B cell (primary cell): ENCODE results near the gene KIF22. TPM values are rescaled to one million over a fixed set of nuclear protein-coding genes. Genes with fewer than 3 reads are reported as not detected.

Experiments used
- ATAC-seq: fragments of 200-7000 bp; cut with Tn5 transposase; one replicate; pipeline ENCODE4 v1.10.0; 2021; ENCODE audit warnings: low read depth, mild to moderate bottlenecking, moderate number of reproducible peaks, moderate library complexity
- CTCF ChIA-PET: fragments of 350-600 bp; sonication (Branson Sonifier 250); formaldehyde crosslinking; loops from one replicate; lab custom pipeline; 2021; ENCODE audit warnings: antibody characterized with exemption, inconsistent platforms; lab: Charles Lee
- POLR2A ChIA-PET: fragments of 350-600 bp; sonication (Branson Sonifier 250); formaldehyde crosslinking; loops from one replicate; lab custom pipeline; 2021; ENCODE audit warnings: antibody characterized with exemption; lab: Charles Lee
- DNase-seq: peaks from one replicate; pipeline ENCODE4 v3.0.0; 2013
- H2AFZ ChIP-seq: 2 replicates; pipeline ENCODE4 v1.6.1; 2012; ENCODE audit warnings: mild to moderate bottlenecking, low read depth, low read length; ENCODE audit not compliant: insufficient read depth, poor library complexity, severe bottlenecking
- H3K27ac ChIP-seq, 2 donors: 1 replicate in 1 of 2; 2 replicates in 1 of 2; pipeline ENCODE4 v1.5.1; 2012 to 2013; ENCODE audit warnings: low read length in 2 of 2, mild to moderate bottlenecking in 2 of 2, moderate library complexity in 1 of 2
- H3K27me3 ChIP-seq, 4 experiments: fragments of 200-600 bp in 1 of 4; sonication (generic) in 1 of 4; replicated peaks in 1 of 4; 1 replicate in 2 of 4; 2 replicates in 2 of 4; pipeline versions ENCODE4 v1.6.1 to v1.7.0; 2013 to 2016; ENCODE audit warnings: low read length in 3 of 4, mild to moderate bottlenecking in 2 of 4, mixed read lengths in 1 of 4, moderate library complexity in 1 of 4; ENCODE audit not compliant: insufficient read depth in 4 of 4, control insufficient read depth in 3 of 4; ENCODE audit errors: control extremely low read depth in 1 of 4
- H3K36me3 ChIP-seq, 2 experiments: replicated peaks in 1 of 2; 1 replicate in 1 of 2; 2 replicates in 1 of 2; pipeline versions ENCODE4 v1.6.1 to v1.7.1; 2013; ENCODE audit warnings: low read length in 1 of 2; ENCODE audit not compliant: insufficient read depth in 2 of 2, control insufficient read depth in 1 of 2; ENCODE audit errors: control extremely low read depth in 1 of 2, extremely low read depth in 1 of 2
- H3K4me1 ChIP-seq, 2 donors: fragments of 200-600 bp in 1 of 2; sonication (generic) in 1 of 2; 1 replicate in 1 of 2; 2 replicates in 1 of 2; pipeline versions ENCODE4 v1.5.1 to v1.6.1; 2013 to 2017; ENCODE audit warnings: low read length in 2 of 2; ENCODE audit not compliant: control insufficient read depth in 2 of 2, insufficient read depth in 2 of 2
- H3K4me2 ChIP-seq: replicated peaks from 2 replicates; pipeline ENCODE3; 2012; ENCODE audit warnings: mild to moderate bottlenecking, low read depth, low read length; ENCODE audit not compliant: poor library complexity, severe bottlenecking
- H3K4me3 ChIP-seq, 5 experiments: fragments of 200-600 bp in 1 of 5; sonication (generic) in 1 of 5; 1 replicate in 3 of 5; 2 replicates in 2 of 5; pipeline versions ENCODE4 v1.5.1 to v1.7.0; 2011 to 2016; ENCODE audit warnings: low read length in 4 of 5, mild to moderate bottlenecking in 4 of 5, low read depth in 2 of 5, control low read depth in 1 of 5, moderate library complexity in 1 of 5; ENCODE audit not compliant: insufficient read depth in 1 of 5; ENCODE audit errors: control extremely low read depth in 1 of 5, extremely low read depth in 1 of 5
- H3K79me2 ChIP-seq: fragments of 200-600 bp; sonication (generic); one replicate; pipeline ENCODE4 v1.6.0; 2016; ENCODE audit warnings: low read length; ENCODE audit not compliant: control insufficient read depth, insufficient read depth
- H3K9ac ChIP-seq: fragments of 200-600 bp; sonication (generic); 2 replicates; pipeline ENCODE4 v1.6.1; 2017; ENCODE audit warnings: mild to moderate bottlenecking, low read length, moderate library complexity
- H3K9me3 ChIP-seq, 3 donors: one replicate each; pipeline versions ENCODE4 v1.6.1 to v1.7.1; 2013; ENCODE audit warnings: low read length in 2 of 3; ENCODE audit not compliant: control insufficient read depth in 2 of 3, insufficient read depth in 1 of 3; ENCODE audit errors: control extremely low read depth in 1 of 3
- H4K20me1 ChIP-seq: 2 replicates; pipeline ENCODE4 v1.6.0; 2012; ENCODE audit warnings: mild to moderate bottlenecking, low read length; ENCODE audit not compliant: insufficient read depth, control insufficient read depth, poor library complexity, severe bottlenecking
- H3K27ac Mint-ChIP-seq: one replicate; pipeline ENCODE4 v1.8.0; 2021; ENCODE audit warnings: mixed read lengths
- H3K27me3 Mint-ChIP-seq: one replicate; pipeline ENCODE4 v1.8.0; 2021; ENCODE audit warnings: mixed read lengths
- H3K4me1 Mint-ChIP-seq: one replicate; pipeline ENCODE4 v1.8.0; 2021; ENCODE audit warnings: mixed read lengths
- H3K4me3 Mint-ChIP-seq: one replicate; pipeline ENCODE4 v1.8.0; 2021; ENCODE audit warnings: mixed read lengths
- H3K9me3 Mint-ChIP-seq: one replicate; pipeline ENCODE4 v1.8.0; 2022; ENCODE audit warnings: mixed read lengths; ENCODE audit not compliant: insufficient read depth
- EZH2 ChIP-seq: IDR thresholded peaks from 2 replicates; pipeline ENCODE4 v1.6.1; 2012; ENCODE audit warnings: borderline replicate concordance, low read depth, mild to moderate bottlenecking, moderate library complexity, low read length; ENCODE audit not compliant: insufficient read depth, poor library complexity, severe bottlenecking
- whole genome bisulfite sequencing: methylation state at CpG from one replicate; pipeline ENCODE4 v1.1.5; 2013; ENCODE audit warnings: missing lambda C conversion rate; ENCODE audit not compliant: insufficient coverage; 5-methylcytosine and 5-hydroxymethylcytosine counted together
- intact Hi-C: fragments of 100-400 bp; cut with micrococcal nuclease; formaldehyde crosslinking; loops from one replicate; pipeline ENCODE4 v1.10.0; 2022
- polyA plus RNA-seq: library from polyadenylated mRNA; depleted of rRNA; stranded (reverse); fragments of >200 nt; gene quantifications from 2 replicates; pipeline ENCODE4 v1.2.3, GENCODE V29; 2012
- total RNA-seq, 2 donors: library from RNA; stranded (reverse); fragments of 120-200 nt in 1 of 2; gene quantifications; 1 replicate in 1 of 2; 2 replicates in 1 of 2; pipeline versions ENCODE4 v1.2.3 to v1.2.4, GENCODE V29; 2013 to 2022
- TF ChIP-seq, protein P1 (sequence below): fragments of 200-600 bp; IDR thresholded peaks from one replicate; pipeline ENCODE4 v1.8.0; 2022; ENCODE audit warnings: antibody characterized with exemption, mild to moderate bottlenecking

The KIF22 gene
- total and polyA plus RNA-seq, 2 donors (not counting 1 experiment from before 2014, with no cell fraction given): 53.9 to 57.2 TPM

DNA sequence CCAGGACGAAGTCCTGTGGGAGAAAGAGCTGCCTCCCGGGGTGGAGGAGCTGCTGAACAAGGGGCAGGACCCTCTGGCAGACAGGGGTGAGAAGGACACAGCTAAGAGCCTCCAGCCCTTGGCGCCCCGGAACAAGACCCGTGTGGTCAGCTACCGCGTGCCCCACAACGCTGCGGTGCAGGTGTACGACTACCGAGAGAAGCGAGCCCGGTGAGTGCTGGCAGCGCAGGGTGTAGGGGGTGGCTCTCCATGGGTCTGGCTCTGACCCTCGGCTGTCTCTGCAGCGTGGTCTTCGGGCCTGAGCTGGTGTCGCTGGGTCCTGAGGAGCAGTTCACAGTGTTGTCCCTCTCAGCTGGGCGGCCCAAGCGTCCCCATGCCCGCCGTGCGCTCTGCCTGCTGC is 51.1 kb downstream of the KIF22 start:
- Mint-ChIP-seq H3K4me3 (no peak overlapping the region), H3K27me3 (no peaks in the 10 kb centered on the region), H3K4me1 (no peaks in the 10 kb centered on the region), H3K27ac (no peak overlapping the region), H3K9me3 (no peaks in the 10 kb centered on the region)
- intact Hi-C loops: no loop called here
- ATAC-seq (no peak), DNase-seq (no peak)
- Histone ChIP-seq H3K79me2 (no peaks in the 10 kb centered on the region), H3K4me3 (no peak overlapping the region), H3K36me3 (peaks cover 1 to 56% of the 10 kb centered on the region in 2 experiments), H3K9me3 (no peaks in the 10 kb centered on the region), H2AFZ (no peak overlapping the region), H3K27ac (no peak overlapping the region), H4K20me1 (no peaks in the 10 kb centered on the region), H3K4me1 (no peaks in the 10 kb centered on the region), H3K9ac (no peak overlapping the region), H3K27me3 (no peaks in the 10 kb centered on the region), H3K4me2 (no peak overlapping the region)
- ChIA-PET CTCF (interaction anchor here (1.5 kb wide), 1 partner anchor 132 kb away, joined by 3 read pairs; no protein-coding TSS in a partner anchor), POLR2A (no interaction called here)
- no peak for TF ChIP-seq EZH2
- TF ChIP-seq, protein P1, sequence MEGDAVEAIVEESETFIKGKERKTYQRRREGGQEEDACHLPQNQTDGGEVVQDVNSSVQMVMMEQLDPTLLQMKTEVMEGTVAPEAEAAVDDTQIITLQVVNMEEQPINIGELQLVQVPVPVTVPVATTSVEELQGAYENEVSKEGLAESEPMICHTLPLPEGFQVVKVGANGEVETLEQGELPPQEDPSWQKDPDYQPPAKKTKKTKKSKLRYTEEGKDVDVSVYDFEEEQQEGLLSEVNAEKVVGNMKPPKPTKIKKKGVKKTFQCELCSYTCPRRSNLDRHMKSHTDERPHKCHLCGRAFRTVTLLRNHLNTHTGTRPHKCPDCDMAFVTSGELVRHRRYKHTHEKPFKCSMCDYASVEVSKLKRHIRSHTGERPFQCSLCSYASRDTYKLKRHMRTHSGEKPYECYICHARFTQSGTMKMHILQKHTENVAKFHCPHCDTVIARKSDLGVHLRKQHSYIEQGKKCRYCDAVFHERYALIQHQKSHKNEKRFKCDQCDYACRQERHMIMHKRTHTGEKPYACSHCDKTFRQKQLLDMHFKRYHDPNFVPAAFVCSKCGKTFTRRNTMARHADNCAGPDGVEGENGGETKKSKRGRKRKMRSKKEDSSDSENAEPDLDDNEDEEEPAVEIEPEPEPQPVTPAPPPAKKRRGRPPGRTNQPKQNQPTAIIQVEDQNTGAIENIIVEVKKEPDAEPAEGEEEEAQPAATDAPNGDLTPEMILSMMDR: no peak
- WGBS: 95% methylated on average over 20 of the region's 23 CpGs

DNA sequence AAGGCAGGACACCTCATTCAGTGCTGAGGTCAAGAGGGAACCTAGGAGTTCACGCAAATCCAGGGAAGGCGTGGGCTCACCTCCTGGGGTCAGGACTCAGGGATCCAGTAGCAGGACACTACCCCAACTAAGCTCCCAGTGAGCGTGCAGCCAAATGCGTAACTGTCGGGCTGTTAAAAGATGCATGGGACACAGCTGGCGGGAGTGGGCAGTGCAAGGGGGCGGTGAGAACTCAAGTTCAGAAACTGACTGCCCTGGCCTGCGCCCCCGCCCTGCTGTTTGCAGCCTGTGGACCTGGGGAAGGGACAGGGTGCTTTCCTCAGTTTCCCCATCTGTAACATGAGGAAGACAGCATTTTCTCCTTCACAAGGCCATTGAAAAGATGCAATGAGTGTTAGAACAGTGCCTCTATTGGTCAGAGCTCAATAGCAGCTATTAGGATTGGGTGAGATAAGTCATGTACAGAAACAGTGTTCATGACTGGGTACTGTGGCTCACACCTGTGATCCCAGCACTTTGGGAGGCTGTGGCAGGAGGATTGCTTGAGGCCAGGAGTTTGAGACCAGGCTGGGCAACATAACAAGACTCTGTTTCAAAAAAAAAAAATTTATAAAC is 52.3 kb downstream of the KIF22 start:
- H3K9me3 Mint-ChIP-seq: no peaks in the 10 kb centered on the region
- no peak overlapping the region for H3K4me2 ChIP-seq
- ChIA-PET POLR2A (interaction anchor here (0.7 kb wide), 1 partner anchor 53 kb away, joined by 3 read pairs; no protein-coding TSS in a partner anchor), CTCF (no interaction called here)
- H3K4me1 Mint-ChIP-seq: no peaks in the 10 kb centered on the region
- H3K36me3 ChIP-seq: peaks cover 0 to 61% of the 10 kb centered on the region in 2 experiments
- no peak overlapping the region for H3K4me3 ChIP-seq
- H3K27ac Mint-ChIP-seq: no peak overlapping the region
- no peaks in the 10 kb centered on the region for H3K4me1 ChIP-seq
- H3K27ac ChIP-seq: no peak overlapping the region
- no peak overlapping the region for H2AFZ ChIP-seq
- no peaks in the 10 kb centered on the region for H4K20me1 ChIP-seq
- H3K27me3 ChIP-seq: no peaks in the 10 kb centered on the region
- DNase-seq (no peak), ATAC-seq (no peak)
- H3K9ac ChIP-seq: no peak overlapping the region
- no peak overlapping the region for H3K4me3 Mint-ChIP-seq
- no peaks in the 10 kb centered on the region for H3K27me3 Mint-ChIP-seq
- intact Hi-C loops: no loop called here
- WGBS: 96% methylated on average over 7 of the region's 9 CpGs
- no peak for TF ChIP-seq EZH2
- TF ChIP-seq, protein P1: no peak
- no peaks in the 10 kb centered on the region for H3K9me3 ChIP-seq
- H3K79me2 ChIP-seq: no peaks in the 10 kb centered on the region
